Left renal pelvis (tissue), 4 donors: Measurements from ENCODE around the gene HCFC2. TPM values are rescaled to one million over a fixed set of nuclear protein-coding genes. Genes with fewer than 3 reads are reported as not detected.
A peak's percentile ranks its signal among the peaks of the same experiment; 100 is the strongest.

Experiments
- DNase-seq, 4 donors: peaks; one replicate each; pipeline ENCODE4 v3.0.0-alpha.2; 2013; ENCODE audit warnings: low read depth in 4 of 4, low spot score in 3 of 4
- polyA plus RNA-seq, 4 donors: library from polyadenylated mRNA; unstranded; fragments of 120-200 nt; gene quantifications; one replicate each; pipeline ENCODE4 v1.2.1, GENCODE V29; 2013; ENCODE audit not compliant: insufficient read length in 4 of 4

The HCFC2 gene
- polyA plus RNA-seq, 4 donors = 16.5 to 27.6 (median 20.4) TPM

DNA sequence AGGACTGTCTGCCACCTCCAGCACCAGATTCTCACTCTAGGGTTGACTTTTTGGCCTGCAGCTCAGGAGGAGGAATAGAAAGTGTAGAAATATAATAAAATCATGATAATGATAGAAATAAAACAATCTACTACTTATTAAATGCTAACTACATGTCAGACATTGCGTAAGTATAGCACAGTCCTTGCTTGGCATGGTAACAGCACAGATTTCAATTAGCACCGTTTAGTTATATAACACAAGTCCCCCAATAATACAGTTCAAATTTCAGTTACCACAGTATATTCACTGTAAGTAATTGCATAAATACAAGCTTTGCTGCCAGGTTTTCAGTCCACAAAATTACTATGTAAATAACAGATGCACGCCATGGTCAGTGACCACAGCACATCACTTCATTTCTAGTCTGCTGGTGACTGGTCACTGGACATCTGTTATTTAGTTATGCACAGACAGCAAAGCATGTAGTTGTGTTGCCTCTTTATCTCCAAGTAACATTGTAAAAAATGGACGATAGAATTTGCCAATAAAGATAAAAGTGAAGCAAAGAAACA, 7.8 kb upstream of the HCFC2 start:
- no peak for DNase-seq

DNA sequence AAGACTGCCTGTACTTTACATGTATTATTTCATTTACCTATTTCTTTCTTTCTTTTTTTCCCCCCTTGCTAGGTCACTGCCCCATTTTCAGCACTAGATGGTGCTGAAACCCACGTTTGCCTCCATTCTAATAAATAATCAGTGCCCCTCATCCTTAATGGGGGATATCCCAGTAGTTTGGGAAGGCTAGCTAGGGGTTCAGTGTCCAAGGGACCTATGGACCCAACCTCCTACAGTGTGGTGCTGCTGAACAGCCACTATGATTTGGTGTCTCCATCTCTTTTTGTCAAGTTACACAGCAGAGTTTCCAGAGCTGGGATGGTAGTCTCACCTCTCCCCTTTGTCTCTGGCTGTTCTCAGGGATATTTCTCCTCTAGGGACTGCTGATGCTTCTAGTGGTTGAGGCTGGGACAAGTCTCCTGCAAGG, 6.5 kb upstream of the HCFC2 start:
- no peak for DNase-seq

DNA sequence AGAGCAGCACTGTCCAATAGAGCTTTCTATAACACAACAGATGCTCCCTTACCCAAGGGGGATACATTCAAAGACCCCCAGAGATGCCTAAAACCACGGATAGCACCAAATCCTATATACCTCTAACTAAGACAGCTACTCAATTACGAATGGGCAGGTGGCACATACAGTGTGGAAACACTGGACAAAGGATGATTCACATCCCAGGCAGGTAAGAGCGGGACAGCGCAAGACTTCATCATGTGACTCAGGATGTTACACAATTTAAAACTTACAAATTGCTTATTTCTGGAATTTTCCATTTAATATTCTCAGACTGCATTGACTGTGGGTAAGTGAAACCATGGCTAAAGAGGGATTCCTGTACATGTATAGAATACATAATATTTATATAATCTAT, 5.5 kb upstream of the HCFC2 start:
- no peak for DNase-seq

- DNase-seq = no peak
These were observed 4.4 kb upstream of the HCFC2 start for GRCh38 chr12:104059963-104060362.

DNA sequence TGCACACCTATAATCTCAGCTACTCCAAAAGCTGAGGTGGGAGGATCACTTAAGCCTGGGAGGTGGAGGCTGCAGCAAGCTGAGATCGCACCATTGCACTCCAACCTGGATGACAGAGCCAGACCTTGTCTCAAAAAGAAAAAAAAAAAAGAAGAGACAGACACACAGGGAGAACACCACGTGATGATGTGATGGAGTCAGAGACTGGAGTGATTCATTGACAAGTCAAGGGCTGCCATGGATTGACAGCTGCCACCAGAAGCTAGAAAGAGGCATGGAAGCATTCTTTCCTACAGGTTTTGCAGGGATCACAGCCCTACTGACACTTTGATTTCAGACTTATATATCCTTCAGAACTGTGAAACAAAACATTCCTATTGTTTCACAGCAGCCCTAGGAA, 3.5 kb upstream of the HCFC2 start:
- DNase-seq = no peak

- no peak for DNase-seq
These were observed 660 bp upstream of the HCFC2 start for GRCh38 chr12:104063712-104064030.

DNA sequence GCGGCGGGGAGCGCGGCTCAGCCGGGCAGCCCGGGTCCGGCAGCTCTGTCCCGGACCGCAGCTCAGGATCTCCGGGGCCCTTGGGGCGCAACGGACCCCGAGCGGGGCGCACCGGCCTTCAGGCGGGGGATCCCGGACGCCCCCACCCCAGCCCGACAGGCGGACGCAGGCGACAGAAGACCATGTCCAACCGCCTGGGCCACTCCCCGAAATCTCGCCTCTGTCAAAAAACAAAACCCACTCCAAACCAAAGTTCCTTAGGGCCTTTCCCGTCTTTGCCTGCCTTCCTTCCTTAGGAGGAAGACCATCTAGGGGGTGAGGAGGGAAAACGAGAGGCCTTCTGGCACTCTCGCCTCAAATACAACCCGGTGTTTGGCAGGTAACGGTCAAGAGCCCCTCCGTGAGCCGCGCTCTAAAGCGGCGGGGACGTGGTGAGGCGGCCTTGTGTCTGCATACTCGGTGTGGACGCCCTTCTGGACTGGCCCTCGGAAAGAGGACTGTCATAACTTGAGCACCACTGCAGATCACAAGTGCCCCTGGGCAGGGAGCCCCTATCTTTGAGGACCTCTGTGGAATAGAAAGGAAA, 604 bp downstream of the HCFC2 start:
- peak in 1 of 4 donors; percentile 18 for DNase-seq

DNA sequence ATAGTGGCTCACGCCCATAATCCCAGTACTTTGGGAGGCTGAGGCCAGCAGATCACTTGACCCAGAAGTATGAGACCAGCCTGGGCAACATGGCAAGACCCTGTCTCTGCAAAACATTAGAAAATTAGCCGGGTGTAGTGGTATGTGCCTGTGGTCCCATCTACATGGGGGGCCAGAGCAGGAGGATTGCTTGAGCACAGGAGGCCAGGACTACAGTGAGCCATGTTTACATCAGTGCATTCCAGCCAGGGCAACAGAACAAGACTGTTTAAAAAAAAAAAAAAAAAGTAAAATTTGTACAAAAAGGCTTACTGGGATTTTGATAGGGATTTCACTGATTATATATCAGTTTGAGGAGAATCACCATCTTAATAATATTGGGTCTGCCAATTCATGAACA, 7.8 kb downstream of the HCFC2 start:
- no peak for DNase-seq

- no peak for DNase-seq
These were observed 9.4 kb downstream of the HCFC2 start for GRCh38 chr12:104073699-104074098.

DNA sequence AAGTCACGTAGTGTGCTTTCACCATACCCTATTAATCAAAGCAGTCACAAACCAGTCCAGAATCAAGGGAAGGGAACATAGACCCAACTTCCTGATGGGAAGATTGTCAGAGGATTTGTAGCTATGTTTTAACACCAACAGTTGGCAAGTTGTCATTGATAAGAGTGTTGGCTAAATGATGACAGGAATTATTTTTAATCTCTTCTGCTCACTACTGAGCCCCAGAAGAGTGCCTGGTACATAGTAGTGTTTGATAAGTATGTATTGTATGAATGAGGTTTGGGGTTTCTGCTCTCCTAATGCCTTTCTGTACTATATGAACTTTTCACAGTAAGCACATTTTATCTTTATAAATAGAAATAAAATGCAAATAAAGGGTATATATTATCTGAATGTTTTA, 14.7 kb downstream of the HCFC2 start:
- no peak for DNase-seq

GRCh38 chr12:104080764-104081163, 16.4 kb downstream of the HCFC2 start:
- no peak for DNase-seq

GRCh38 chr12:104083769-104084475, 19.6 kb downstream of the HCFC2 start:
- DNase-seq = no peak

DNA sequence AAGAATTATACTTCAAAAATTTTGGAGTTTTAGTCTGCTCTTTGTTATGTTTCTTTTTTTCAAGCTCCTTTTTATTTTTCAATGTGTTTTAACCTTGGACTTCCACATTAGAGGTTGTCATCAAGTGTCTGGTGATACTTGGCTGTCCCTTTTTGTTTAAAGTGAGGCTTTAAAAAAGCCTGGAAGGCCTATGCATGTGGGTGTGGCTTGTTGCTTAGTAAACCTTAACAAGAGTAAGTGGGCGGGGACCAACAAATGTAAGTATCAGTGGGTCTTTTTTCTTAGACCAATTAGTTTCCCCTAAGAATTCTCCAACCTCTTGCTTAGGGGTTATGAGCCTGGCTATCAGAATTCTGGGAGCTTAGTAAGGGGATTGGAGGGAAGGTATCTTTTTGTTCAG, 26.4 kb downstream of the HCFC2 start:
- no peak for DNase-seq

- DNase-seq = no peak
These were observed 26.8 kb downstream of the HCFC2 start for GRCh38 chr12:104091136-104091535.

DNA sequence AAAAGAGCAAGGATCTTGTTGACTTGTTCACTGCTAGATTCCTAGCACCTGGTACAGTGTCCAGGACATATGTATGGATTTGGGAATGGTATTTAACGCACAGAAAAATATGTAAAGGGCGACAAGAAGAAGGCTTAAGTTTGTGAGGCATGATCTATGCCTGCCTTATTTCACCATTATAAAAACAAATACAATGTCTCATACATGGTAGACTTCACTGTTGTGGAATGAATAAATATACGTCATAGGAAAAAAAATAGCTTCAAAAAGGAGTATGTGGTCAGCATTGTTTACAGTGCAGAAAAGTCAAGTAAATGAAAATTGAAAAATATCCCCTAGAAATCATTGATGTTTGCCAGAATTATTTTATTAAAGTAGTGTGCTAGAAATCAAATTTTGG, 30.0 kb downstream of the HCFC2 start:
- DNase-seq = no peak

- no peak for DNase-seq
These were observed 31.0 kb downstream of the HCFC2 start for GRCh38 chr12:104095289-104095688.

- no peak for DNase-seq
These were observed 33.6 kb downstream of the HCFC2 start for GRCh38 chr12:104097954-104098353.

GRCh38 chr12:104105461-104105860, 41.1 kb downstream of the HCFC2 start:
- no peak for DNase-seq

DNA sequence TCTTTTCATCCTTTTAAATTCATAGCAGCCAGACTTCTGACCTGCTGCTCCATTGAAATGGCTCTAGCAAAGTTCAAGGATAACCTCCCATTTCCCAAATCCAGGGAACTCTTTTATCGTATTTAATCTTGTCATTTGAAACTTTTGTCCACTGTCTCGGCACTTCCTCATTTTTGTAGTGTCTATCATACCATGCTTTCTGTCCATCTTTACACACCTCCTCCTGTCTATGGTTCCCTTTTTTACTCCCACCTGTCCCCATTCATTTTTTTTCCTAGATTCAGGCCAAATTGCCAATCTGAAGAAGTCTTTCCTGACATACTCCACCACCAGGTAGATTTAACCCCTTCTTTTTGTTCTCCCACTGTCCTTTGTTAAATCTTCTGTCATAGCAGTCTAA, 42.6 kb downstream of the HCFC2 start:
- DNase-seq = no peak

DNA sequence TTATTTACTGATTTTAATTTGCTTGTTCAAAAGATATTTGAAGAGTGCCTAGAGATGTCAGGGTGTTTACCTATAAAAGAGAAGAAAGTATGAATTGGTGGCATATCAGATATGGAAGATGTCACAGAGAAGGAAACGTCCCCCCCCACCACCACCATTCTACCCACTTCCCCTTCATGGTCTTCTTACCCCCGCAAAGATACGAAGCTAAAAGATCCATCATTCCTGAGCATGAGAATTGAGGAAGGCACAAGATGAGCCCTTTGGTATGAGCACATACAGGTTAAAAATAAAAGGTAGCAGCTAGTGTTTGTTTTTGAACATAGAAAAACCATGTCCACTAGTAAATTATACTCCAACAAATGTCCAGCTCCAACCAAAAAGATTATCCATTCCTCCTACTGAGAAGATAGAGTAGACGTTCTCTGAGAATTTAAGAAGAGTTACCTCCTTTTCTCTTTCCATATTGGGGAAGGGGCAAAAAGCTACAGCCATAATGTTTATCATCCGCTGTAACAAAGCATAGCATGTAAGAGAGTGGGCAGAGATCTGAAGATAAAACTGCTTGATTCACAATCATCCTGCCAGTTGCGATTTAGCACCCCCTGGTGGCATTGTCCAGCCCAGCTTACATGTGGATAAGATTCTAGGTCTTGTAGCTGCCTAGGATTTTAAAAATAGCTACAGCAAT, 44.6 kb downstream of the HCFC2 start:
- DNase-seq = peak; percentile 51 to 69 (median 62)

DNA sequence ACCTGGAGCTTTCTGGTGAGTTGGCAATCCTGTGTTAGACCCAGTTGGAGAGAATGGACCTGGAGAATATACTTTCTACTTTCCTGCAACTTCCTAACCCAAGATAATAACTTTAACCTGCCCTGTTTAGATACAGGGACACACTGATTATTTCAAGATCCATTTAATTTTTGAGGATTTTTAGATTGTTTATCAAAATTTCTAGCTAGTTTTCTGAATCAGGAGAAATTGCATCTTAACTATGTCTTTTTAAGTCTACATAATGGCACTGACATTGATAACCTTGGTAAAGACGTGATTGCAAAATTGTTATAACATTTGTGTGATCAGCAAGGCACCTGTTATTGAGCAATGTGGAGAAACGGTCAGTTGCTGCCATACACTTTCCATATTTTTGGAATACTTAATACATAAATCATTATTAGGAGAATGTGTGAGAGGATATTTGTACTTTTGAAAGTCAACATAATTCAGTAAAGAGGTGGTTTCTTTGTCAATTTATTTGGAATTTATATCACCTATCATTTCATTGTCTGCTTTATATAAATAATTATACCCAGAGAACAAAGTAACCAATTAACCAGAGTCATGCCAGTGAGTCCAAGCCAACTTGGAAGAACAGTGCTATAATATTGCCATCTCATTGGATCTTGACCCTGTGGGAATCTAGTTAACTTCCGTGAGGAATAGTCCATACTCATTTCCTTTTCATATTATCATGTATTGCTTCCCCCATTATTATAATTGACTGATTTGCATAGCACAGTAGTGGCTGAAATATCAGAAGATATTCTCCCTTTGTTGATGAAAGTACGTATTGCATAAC, 45.3 kb downstream of the HCFC2 start:
- DNase-seq = no peak
